Measurements from ENCODE around the gene MARCHF9.
"Not testable (repeated sequence)": the region's sequence is repeated elsewhere in the genome, so short reads cannot be mapped to it uniquely, and the experiment has no call there.

MARCHF9 gene

DNA sequence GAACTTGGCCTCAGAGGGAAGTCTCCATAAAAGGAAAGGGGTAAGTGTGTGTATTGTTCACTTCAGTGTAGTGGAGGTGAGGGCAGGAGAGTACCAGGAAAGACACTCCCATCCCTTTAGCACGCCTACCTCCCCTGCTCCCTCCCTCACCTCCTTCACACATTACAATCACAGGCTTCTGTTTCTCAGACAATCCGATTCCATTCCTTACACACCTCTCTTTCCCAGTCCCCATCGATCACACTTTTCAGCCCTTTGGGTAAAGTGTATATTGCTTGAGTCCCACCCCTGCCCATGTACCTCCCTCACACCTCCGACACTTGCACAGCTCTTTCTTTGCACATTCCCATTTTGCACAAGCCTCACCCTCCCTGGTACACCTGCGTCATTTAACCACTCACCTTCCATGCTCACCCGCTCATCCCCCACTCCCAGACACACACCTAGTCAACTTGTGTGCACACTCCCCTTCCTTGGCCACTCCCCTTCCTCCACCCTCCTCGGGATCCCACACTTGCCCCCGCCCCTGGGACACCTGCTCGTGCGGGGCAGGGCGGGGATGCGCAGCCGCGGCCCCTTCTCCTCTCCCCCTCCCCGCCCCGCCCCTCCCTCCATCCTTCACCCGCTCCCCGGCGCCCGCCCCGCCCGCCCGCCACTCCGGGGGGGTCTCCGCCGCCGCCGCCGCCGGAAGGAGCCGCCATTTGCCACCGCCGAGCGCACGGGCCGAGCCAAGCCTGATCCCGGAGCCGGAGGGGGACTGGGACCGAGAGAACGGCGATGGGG is at the start of gene MARCHF9:
Gene MARCHF9, plus strand, starts transcription at position 693 of the 783 bp plus-strand sequence. CDS start 426 bp downstream, outside the sequence.
- Histone ChIP-seq H3K27me3 (replicated peaks; ENCODE audit: control insufficient read depth, insufficient read depth, low read length) (no peaks in the 10 kb centered on the region), H3K4me3 (replicated peaks; ENCODE audit: low read depth, low read length) (peak within 1 kb of the TSS; percentile 74), H3K36me3 (ENCODE audit: control insufficient read depth, insufficient read depth, low read length) (peaks cover 12% of the 10 kb centered on the region)
- TF ChIP-seq, protein P1, sequence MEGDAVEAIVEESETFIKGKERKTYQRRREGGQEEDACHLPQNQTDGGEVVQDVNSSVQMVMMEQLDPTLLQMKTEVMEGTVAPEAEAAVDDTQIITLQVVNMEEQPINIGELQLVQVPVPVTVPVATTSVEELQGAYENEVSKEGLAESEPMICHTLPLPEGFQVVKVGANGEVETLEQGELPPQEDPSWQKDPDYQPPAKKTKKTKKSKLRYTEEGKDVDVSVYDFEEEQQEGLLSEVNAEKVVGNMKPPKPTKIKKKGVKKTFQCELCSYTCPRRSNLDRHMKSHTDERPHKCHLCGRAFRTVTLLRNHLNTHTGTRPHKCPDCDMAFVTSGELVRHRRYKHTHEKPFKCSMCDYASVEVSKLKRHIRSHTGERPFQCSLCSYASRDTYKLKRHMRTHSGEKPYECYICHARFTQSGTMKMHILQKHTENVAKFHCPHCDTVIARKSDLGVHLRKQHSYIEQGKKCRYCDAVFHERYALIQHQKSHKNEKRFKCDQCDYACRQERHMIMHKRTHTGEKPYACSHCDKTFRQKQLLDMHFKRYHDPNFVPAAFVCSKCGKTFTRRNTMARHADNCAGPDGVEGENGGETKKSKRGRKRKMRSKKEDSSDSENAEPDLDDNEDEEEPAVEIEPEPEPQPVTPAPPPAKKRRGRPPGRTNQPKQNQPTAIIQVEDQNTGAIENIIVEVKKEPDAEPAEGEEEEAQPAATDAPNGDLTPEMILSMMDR (IDR thresholded peaks at IDR 0.05; ENCODE audit: insufficient read depth, low read length, poor library complexity, severe bottlenecking): no peak
- peak; percentile 86 for DNase-seq (ENCODE audit: extremely low read depth, insufficient read length)

GRCh38 chr12:57707250-57707649 is 47.7 kb upstream of the MARCHF9 start:
- Histone ChIP-seq H3K36me3 (ENCODE audit: control insufficient read depth, insufficient read depth, low read length) (peaks cover 2% of the 10 kb centered on the region; the same call in 1 of the 2 replicates), H3K27me3 (replicated peaks; ENCODE audit: control insufficient read depth, insufficient read depth, low read length) (no peaks in the 10 kb centered on the region), H3K4me3 (replicated peaks; ENCODE audit: low read depth, low read length) (no peak overlapping the region)
- TF ChIP-seq, protein P1 (IDR thresholded peaks at IDR 0.05; ENCODE audit: insufficient read depth, low read length, poor library complexity, severe bottlenecking): no peak
- no peak for DNase-seq (ENCODE audit: extremely low read depth, insufficient read length)

GRCh38 chr12:57708296-57708695 is 46.6 kb upstream of the MARCHF9 start:
- Histone ChIP-seq H3K4me3 (replicated peaks; ENCODE audit: low read depth, low read length) (no peak overlapping the region), H3K27me3 (replicated peaks; ENCODE audit: control insufficient read depth, insufficient read depth, low read length) (no peaks in the 10 kb centered on the region), H3K36me3 (ENCODE audit: control insufficient read depth, insufficient read depth, low read length) (peaks cover 5% of the 10 kb centered on the region)
- TF ChIP-seq, protein P1 (IDR thresholded peaks at IDR 0.05; ENCODE audit: insufficient read depth, low read length, poor library complexity, severe bottlenecking): no peak
- DNase-seq (ENCODE audit: extremely low read depth, insufficient read length): no peak

DNA sequence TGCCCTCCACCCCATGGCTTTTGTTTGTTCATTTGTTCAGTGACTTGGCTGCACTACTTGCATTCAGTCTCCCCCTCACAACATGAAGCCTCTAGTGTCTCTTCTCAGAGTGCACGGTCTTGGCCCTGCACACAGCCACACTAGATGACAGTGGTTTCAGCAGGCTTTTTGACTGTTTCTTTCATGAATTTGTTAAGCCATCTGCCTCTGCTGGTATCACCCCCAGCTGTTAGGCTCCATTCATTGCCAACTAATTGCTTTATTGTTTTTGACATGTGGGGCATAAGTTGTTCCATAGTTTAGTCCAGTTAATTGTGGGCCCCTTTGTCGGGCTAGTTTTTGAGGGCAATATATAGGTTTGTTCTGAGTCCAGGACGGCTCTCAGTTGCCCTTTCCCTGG is 42.2 kb upstream of the MARCHF9 start:
- H3K4me3 ChIP-seq (replicated peaks; ENCODE audit: low read depth, low read length): no peak overlapping the region
- TF ChIP-seq, protein P1 (IDR thresholded peaks at IDR 0.05; ENCODE audit: insufficient read depth, low read length, poor library complexity, severe bottlenecking): no peak
- peaks cover 12% of the 10 kb centered on the region for H3K36me3 ChIP-seq (ENCODE audit: control insufficient read depth, insufficient read depth, low read length)
- no peak for DNase-seq (ENCODE audit: extremely low read depth, insufficient read length)
- no peaks in the 10 kb centered on the region for H3K27me3 ChIP-seq (replicated peaks; ENCODE audit: control insufficient read depth, insufficient read depth, low read length)

DNA sequence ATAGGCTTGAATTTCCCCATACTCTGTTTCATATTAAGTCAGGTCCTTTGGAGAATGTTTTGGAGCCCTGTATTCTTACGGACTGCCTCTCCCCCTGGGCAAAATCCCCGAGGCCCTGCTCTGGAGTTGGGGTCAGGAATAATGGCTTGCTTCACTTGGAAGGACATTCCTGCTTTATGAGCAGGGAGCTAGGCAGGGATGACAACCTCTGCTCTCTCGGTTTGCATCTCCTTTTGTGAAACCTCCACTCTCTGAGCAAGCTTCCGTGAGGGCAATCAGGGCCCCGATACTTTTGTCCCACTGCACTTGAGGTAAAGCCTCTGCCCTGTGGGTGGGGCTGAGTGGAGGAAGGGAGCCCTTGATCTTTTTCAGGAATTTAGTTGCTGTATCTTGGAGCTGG is 41.7 kb upstream of the MARCHF9 start:
- Histone ChIP-seq H3K27me3 (replicated peaks; ENCODE audit: control insufficient read depth, insufficient read depth, low read length) (no peaks in the 10 kb centered on the region), H3K36me3 (ENCODE audit: control insufficient read depth, insufficient read depth, low read length) (peaks cover 16% of the 10 kb centered on the region), H3K4me3 (replicated peaks; ENCODE audit: low read depth, low read length) (no peak overlapping the region)
- TF ChIP-seq, protein P1 (IDR thresholded peaks at IDR 0.05; ENCODE audit: insufficient read depth, low read length, poor library complexity, severe bottlenecking): no peak
- no peak for DNase-seq (ENCODE audit: extremely low read depth, insufficient read length)

- H3K4me3 ChIP-seq (replicated peaks; ENCODE audit: low read depth, low read length); DNase-seq (ENCODE audit: extremely low read depth, insufficient read length); H3K27me3 ChIP-seq (replicated peaks; ENCODE audit: control insufficient read depth, insufficient read depth, low read length): not testable (repeated sequence)
- peaks cover 31% of the 10 kb centered on the region for H3K36me3 ChIP-seq (ENCODE audit: control insufficient read depth, insufficient read depth, low read length)
Measured at GRCh38 chr12:57715036-57715748, 39.7 kb upstream of the MARCHF9 start.

Measured in GM06990 (cell line).